Thoracic aorta (tissue), 2 donors: ENCODE results near the gene FAM98A. TPM values are rescaled to one million over a fixed set of nuclear protein-coding genes. Genes with fewer than 3 reads are reported as not detected.

Experiments
- ATAC-seq: fragments of 150-250 bp; one replicate; pipeline ENCODE4 v1.8.0; 2017; ENCODE audit warnings: low read depth; ENCODE audit not compliant: insufficient number of reproducible peaks, low FRiP score
- DNase-seq: peaks from one replicate; pipeline ENCODE4 v3.0.0-alpha.2; 2020; ENCODE audit warnings: low spot score
- H3K27ac ChIP-seq, 2 donors: fragments of 200-600 bp; sonication (generic); 1 replicate in 1 of 2; 2 replicates in 1 of 2; pipeline ENCODE4 v1.5.1; 2016; ENCODE audit warnings: mild to moderate bottlenecking in 2 of 2, moderate library complexity in 2 of 2
- H3K27me3 ChIP-seq: fragments of 200-600 bp; sonication (generic); replicated peaks from 2 replicates; pipeline ENCODE4 v1.6.0; 2016; ENCODE audit warnings: mild to moderate bottlenecking; ENCODE audit not compliant: insufficient read depth
- H3K36me3 ChIP-seq: fragments of 200-600 bp; sonication (generic); one replicate; pipeline ENCODE4 v1.5.1; 2016
- H3K4me1 ChIP-seq, 2 donors: fragments of 200-600 bp; sonication (generic); 1 replicate in 1 of 2; 2 replicates in 1 of 2; pipeline versions ENCODE4 v1.5.1 to v1.6.0; 2016; ENCODE audit warnings: low read depth in 2 of 2, mild to moderate bottlenecking in 1 of 2; ENCODE audit not compliant: control insufficient read depth in 1 of 2
- H3K4me3 ChIP-seq: fragments of 200-600 bp; sonication (generic); 2 replicates; pipeline ENCODE4 v1.5.1; 2016; ENCODE audit warnings: mild to moderate bottlenecking
- H3K9me3 ChIP-seq: fragments of 200-600 bp; sonication (generic); 2 replicates; pipeline ENCODE4 v1.5.1; 2016
- CTCF ChIP-seq: fragments of 200-600 bp; sonication (generic); IDR thresholded peaks from one replicate; pipeline ENCODE4 v1.5.1; 2019; ENCODE audit warnings: antibody characterized with exemption
- total RNA-seq, 2 donors: library from RNA; depleted of rRNA; stranded (reverse); fragments of >200 nt; gene quantifications; one replicate each; pipeline versions ENCODE4 v1.1.0 to v1.2.3, GENCODE V29; 2016

FAM98A gene
- total RNA-seq, result 10 to 100 TPM; 75.9 to 94.7 TPM

GRCh38 chr2:33599175-33599942, at the start of gene FAM98A:
Gene FAM98A (minus strand): TSS chr2:33599299. CDS start chr2:33599221, 78 bp downstream.
- TF ChIP-seq CTCF, result no peak

GRCh38 chr2:33645861-33646260, 46.8 kb upstream of the FAM98A start:
- Histone ChIP-seq H3K36me3 (no peaks in the 10 kb centered on the region), H3K27me3 (no peaks in the 10 kb centered on the region), H3K9me3 (peaks cover 10% of the 10 kb centered on the region), H3K27ac (no peak overlapping the region), H3K4me1 (no peaks in the 10 kb centered on the region), H3K4me3 (no peak overlapping the region)
- no peak for TF ChIP-seq CTCF
- DNase-seq, result no peak
- no peak for ATAC-seq

More at GRCh38 chr2:33599175-33599942, at the start of gene FAM98A:
- no peaks in the 10 kb centered on the region for H3K9me3 ChIP-seq
- peak; percentile 97 for DNase-seq
- peaks cover 29 to 39% of the 10 kb centered on the region in 2 donors for H3K4me1 ChIP-seq
- no peaks in the 10 kb centered on the region for H3K36me3 ChIP-seq
- peak within 1 kb of the TSS; percentile 92 for H3K27ac ChIP-seq
- H3K4me3 ChIP-seq, result peak within 1 kb of the TSS; percentile 96
- ATAC-seq, result peak; percentile 88
- H3K27me3 ChIP-seq, result no peaks in the 10 kb centered on the region

GRCh38 chr2:33644215-33644614, 45.1 kb upstream of the FAM98A start:
- Histone ChIP-seq H3K36me3 (no peaks in the 10 kb centered on the region), H3K4me3 (no peak overlapping the region), H3K4me1 (no peaks in the 10 kb centered on the region), H3K27me3 (no peaks in the 10 kb centered on the region), H3K9me3 (peaks cover 10% of the 10 kb centered on the region), H3K27ac (no peak overlapping the region)
- no peak for ATAC-seq
- no peak for DNase-seq
- TF ChIP-seq CTCF, result no peak

DNA sequence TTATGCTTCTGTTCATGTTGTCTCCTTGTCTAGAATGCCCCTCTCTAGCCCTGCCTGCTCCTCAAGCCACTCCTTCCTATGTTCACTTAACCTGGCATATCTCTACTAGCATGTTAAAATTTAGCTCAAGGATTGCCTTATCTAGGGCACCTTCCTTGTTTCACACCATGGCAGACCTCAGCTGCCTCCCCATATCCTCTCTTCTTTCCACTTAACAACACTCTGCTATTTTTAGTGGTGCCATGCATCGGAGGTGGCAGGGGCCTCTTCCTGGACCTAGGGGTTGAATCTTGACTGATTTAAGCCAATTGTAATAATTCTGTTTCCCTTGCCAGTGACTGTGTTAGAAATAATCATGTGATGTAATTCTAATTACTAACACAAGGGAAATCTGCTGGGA, 36.9 kb upstream of the FAM98A start:
- no peaks in the 10 kb centered on the region for H3K9me3 ChIP-seq
- no peak for ATAC-seq
- no peak overlapping the region for H3K4me3 ChIP-seq
- no peak for TF ChIP-seq CTCF
- H3K27ac ChIP-seq, result no peak overlapping the region
- H3K36me3 ChIP-seq, result no peaks in the 10 kb centered on the region
- no peaks in the 10 kb centered on the region for H3K27me3 ChIP-seq
- no peak for DNase-seq
- no peaks in the 10 kb centered on the region for H3K4me1 ChIP-seq

DNA sequence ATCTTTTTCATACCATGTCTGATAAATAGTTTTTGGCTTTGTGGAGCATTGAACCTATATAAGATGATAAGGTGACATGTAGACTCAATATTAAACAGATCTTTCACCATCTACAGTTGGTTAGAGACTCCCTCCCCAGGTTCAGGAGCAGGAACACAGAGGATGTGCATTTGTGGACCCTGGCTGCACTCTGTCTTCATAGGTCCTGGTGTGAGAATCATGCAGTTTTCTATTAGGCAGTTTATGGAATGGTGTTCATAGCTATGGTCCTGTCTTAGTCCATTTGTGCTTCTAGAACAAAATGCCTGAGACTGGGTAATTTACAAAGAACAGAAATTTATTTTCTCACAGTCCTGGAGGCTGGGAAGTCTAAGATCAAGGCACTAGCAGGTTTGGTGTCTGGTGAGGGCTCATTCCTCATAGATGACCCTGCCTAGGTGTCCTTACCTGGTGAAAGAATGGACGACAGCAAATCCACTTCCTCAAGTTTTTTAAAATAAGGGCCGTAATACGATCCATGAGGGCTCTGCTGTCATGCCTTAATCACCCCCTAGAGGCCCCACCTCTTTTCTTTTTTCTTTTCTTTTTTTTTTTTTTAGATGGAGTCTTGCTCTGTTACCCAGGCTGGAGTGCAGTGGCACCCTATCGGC, 35.3 kb upstream of the FAM98A start:
- DNase-seq (no peak), ATAC-seq (no peak)
- no peaks in the 10 kb centered on the region for H3K9me3 ChIP-seq
- no peak overlapping the region for H3K27ac ChIP-seq
- no peaks in the 10 kb centered on the region for H3K4me1 ChIP-seq
- H3K27me3 ChIP-seq, result no peaks in the 10 kb centered on the region
- H3K4me3 ChIP-seq, result no peak overlapping the region
- TF ChIP-seq CTCF, result no peak
- H3K36me3 ChIP-seq, result no peaks in the 10 kb centered on the region
